Neural cell (in vitro differentiated cells): Measurements from ENCODE around the gene WDR37.

Experiments
- EP300 ChIP-seq: fragments of 450-650 bp; conservative IDR thresholded peaks from 2 replicates; pipeline ENCODE4 v1.6.1; 2014; ENCODE audit warnings: antibody characterized with exemption, mild to moderate bottlenecking, moderate library complexity; ENCODE audit not compliant: poor library complexity, severe bottlenecking
- EZH2 ChIP-seq: fragments of 200-600, 300-800 bp; shearing (Covaris generic), sonication (generic); IDR thresholded peaks from 2 replicates; pipeline ENCODE4 v1.6.1; 2014; ENCODE audit warnings: antibody characterized with exemption, low read length, borderline replicate concordance, mild to moderate bottlenecking; ENCODE audit not compliant: insufficient read depth, poor library complexity, severe bottlenecking
- POLR2AphosphoS5 ChIP-seq: IDR thresholded peaks from 2 replicates; pipeline ENCODE4 v1.6.1; 2012
- RAD21 ChIP-seq: fragments of 450-650 bp; conservative IDR thresholded peaks from 2 replicates; pipeline ENCODE4 v1.6.1; 2014; ENCODE audit warnings: antibody characterized with exemption, mild to moderate bottlenecking, moderate library complexity
- TAF1 ChIP-seq: IDR thresholded peaks from 2 replicates; pipeline ENCODE4 v1.6.1; 2012; ENCODE audit warnings: low read depth
- TF ChIP-seq, protein P1 (sequence below): fragments of 450-650 bp; IDR thresholded peaks from 2 replicates; pipeline ENCODE4 v1.5.1; 2014; ENCODE audit warnings: antibody characterized with exemption, mild to moderate bottlenecking, moderate library complexity; ENCODE audit not compliant: poor library complexity, severe bottlenecking
- TF ChIP-seq, protein P2 (sequence below): IDR thresholded peaks from 2 replicates; pipeline ENCODE4 v1.6.1; 2012; ENCODE audit warnings: borderline replicate concordance

DNA sequence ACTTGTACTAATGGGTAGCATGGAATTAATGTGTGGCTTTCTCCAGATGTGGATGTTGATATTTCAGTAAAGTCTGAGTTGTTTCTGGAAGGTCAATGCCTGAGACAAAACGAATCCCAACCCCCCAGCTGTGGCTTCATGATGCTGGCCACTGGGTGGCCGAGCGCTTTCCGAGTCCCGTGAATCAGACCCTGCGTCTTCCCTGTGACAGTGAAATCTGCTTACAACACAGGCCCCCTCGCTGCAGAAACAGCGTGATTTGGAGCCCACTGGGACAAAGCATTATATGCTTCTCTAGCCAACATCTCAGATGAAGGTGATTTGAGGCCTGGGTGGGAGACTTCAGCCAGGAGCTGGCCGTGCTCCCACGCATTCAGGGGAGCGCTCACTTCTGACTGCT lies 124.7 kb downstream of the WDR37 start:
- TF ChIP-seq, protein P1, sequence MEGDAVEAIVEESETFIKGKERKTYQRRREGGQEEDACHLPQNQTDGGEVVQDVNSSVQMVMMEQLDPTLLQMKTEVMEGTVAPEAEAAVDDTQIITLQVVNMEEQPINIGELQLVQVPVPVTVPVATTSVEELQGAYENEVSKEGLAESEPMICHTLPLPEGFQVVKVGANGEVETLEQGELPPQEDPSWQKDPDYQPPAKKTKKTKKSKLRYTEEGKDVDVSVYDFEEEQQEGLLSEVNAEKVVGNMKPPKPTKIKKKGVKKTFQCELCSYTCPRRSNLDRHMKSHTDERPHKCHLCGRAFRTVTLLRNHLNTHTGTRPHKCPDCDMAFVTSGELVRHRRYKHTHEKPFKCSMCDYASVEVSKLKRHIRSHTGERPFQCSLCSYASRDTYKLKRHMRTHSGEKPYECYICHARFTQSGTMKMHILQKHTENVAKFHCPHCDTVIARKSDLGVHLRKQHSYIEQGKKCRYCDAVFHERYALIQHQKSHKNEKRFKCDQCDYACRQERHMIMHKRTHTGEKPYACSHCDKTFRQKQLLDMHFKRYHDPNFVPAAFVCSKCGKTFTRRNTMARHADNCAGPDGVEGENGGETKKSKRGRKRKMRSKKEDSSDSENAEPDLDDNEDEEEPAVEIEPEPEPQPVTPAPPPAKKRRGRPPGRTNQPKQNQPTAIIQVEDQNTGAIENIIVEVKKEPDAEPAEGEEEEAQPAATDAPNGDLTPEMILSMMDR: no peak
- TF ChIP-seq TAF1: no peak
- no peak for TF ChIP-seq POLR2AphosphoS5
- TF ChIP-seq, protein P2, sequence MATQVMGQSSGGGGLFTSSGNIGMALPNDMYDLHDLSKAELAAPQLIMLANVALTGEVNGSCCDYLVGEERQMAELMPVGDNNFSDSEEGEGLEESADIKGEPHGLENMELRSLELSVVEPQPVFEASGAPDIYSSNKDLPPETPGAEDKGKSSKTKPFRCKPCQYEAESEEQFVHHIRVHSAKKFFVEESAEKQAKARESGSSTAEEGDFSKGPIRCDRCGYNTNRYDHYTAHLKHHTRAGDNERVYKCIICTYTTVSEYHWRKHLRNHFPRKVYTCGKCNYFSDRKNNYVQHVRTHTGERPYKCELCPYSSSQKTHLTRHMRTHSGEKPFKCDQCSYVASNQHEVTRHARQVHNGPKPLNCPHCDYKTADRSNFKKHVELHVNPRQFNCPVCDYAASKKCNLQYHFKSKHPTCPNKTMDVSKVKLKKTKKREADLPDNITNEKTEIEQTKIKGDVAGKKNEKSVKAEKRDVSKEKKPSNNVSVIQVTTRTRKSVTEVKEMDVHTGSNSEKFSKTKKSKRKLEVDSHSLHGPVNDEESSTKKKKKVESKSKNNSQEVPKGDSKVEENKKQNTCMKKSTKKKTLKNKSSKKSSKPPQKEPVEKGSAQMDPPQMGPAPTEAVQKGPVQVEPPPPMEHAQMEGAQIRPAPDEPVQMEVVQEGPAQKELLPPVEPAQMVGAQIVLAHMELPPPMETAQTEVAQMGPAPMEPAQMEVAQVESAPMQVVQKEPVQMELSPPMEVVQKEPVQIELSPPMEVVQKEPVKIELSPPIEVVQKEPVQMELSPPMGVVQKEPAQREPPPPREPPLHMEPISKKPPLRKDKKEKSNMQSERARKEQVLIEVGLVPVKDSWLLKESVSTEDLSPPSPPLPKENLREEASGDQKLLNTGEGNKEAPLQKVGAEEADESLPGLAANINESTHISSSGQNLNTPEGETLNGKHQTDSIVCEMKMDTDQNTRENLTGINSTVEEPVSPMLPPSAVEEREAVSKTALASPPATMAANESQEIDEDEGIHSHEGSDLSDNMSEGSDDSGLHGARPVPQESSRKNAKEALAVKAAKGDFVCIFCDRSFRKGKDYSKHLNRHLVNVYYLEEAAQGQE: no peak
- no peak for TF ChIP-seq RAD21
- TF ChIP-seq EZH2: no peak
- no peak for TF ChIP-seq EP300
